ENCODE data around the gene S100Z.
"Not testable (repeated sequence)": the region's sequence is repeated elsewhere in the genome, so short reads cannot be mapped to it uniquely, and the experiment has no call there.

S100Z gene

DNA sequence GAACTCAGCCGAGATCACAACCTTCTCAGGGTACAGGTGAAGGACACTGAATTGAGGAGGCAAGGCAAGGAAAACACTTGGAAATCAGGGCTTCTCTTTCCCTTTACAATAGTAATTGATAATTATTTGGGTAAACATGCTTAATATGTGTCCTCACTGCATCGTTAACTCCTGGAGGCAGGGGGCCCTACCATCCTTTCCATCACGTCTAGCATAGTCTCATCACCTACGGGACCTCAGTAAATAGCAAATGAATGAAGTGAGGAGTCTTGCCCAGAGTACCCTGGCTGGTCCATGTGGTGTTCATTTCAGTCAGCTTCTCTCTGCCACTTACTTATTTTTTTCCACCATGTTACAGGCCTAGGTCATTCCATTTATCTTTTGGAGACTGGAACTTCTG is 28.7 kb upstream of the S100Z start:
- Histone ChIP-seq H3K4me3 (peak overlapping the region in 2 of 7 experiments; percentile 63 to 74), H3K27ac (no peak overlapping the region)

DNA sequence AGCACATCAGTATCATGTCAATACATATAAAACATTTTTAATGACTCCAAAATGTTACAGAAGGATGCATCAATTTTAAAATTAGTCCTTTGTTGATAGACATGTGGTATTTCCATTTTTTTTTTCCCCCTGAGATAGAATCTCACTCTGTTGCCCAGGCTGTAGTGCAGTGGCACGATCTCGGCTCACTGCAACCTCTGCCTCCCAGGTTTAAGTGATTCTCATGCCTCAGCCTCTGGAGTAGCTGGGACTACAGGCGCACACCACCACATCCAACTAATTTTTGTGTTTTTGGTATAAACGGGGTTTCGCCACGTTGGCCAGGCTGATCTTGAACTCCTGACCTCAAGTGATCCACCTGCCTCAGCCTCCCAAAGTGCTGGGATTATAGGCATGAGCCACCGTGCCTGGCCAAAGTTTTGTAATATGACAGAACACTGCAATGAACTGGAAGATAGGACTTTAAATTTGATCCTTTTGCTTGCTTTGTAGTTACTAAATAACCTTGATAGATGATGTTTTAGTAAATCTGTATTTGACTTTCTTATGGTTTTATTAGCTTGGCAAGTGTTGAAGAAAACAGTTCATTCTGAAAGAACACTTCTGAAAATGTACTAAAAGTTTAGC is 27.6 kb upstream of the S100Z start:
- not testable (repeated sequence) for H3K27ac ChIP-seq, H3K4me3 ChIP-seq

DNA sequence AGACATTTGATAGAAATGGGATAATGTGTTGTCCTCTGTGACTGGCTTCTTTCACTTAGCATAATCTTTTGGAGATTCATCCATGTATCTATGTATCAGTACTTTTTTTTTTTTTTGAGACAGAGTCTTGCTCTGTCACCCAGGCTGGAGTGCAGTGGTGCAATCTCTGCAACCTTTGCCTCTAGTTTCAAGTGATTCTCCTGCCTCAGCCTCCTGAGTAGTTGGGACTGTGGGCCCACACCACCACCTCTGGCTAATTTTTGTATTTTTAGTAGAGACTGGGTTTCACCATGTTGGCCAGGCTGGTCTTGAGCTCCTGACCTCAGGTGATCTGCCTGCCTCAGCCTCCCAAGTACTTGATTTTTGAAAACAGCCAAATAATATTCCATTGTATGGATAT is 23.4 kb upstream of the S100Z start:
- H3K4me3 ChIP-seq, H3K27ac ChIP-seq: not testable (repeated sequence)

DNA sequence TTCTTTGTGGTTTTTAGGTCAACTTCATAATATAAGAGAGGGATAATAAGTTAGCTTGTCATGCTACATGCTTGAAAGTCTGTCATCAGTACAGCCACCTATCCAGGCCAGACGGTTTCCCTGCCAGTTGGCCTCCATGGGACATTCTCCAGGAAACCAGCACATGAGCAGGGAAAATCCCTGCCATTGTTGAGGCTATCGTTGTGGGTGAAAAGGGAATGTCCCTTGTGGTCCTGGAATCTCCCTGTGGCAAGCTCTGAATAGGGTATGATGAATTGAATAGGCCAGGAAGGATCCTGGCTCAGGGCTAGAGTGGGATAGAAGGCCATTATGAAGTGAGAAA is 18.7 kb upstream of the S100Z start:
- no peak overlapping the region for H3K27ac ChIP-seq
- H3K4me3 ChIP-seq: no peak overlapping the region

DNA sequence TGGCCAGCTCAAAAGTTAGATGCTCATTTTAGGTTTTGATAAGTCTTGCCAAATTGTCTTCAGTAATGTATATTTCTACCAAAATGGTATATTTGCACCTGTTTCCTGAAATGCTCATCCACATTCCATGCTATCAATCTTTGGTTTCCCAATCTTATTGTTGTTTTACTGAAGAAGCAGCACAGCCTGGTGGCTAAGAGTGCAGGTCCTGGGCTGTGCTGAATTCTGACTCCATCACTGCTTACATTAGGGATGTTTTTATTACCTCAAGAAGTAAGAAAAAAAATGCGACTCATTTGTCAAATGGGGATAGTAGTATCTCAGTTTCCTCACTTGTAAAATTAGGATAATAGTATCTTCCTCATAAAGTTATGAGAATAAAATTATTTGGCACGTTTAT is 13.6 kb upstream of the S100Z start:
- no peak overlapping the region for H3K27ac ChIP-seq
- H3K4me3 ChIP-seq: no peak overlapping the region

DNA sequence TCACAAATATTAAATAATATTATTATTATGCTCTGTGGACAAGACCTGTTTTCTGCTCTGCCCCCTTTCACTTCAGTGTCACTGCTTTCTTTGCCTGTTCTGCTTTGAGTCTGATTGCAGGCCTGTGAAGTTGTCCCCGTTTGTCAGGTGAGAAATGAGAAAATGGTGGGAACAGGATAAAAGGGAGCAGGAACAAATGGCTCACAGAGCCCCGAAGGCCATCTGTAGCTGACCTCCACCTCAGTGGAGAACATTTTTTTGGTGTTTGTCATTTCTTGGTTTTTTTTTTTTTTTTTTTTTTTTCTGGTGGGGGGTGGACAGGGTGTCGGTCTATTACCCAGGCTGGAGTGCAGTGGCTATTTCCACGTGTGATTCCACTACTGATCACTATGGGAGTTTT is 13.2 kb upstream of the S100Z start:
- Histone ChIP-seq H3K4me3 (no peak overlapping the region), H3K27ac (no peak overlapping the region)

DNA sequence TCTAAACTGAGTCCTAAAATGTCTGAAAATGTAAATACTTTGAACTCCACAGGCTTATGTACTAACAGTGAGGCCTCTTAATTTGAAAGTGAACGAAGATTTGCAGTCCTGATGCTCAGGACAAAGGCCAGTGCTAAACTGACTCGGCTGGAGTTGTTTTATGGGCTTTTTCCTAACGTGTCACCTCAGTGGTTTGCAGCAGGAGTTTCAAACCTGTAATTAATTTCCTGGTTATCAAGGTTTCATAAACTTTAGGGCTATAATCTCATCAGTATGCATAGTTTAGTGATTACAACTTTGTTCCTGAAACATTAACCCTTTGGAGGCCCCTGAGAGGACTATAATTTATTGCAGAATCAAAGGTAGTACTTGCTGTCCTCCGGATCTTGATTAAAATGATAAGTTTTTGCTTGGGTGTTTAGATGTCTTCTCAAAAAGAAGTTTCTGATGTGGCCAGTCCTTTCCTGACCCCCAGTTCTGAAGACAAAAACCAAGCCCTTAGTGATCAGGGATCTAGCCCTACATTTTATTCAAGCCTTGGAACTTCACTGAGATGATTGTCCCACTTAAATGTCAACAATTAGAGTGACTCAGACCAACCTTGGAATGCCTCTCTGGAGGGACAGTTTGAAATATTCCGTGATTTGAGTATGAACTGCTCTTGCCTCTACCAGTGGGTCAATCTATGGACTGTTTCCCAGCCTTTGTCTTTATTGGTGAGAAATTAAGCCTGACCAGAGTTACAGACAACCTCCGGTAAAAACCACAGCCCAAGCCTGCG is 11.1 kb upstream of the S100Z start:
- H3K27ac ChIP-seq: no peak overlapping the region
- no peak overlapping the region for H3K4me3 ChIP-seq

DNA sequence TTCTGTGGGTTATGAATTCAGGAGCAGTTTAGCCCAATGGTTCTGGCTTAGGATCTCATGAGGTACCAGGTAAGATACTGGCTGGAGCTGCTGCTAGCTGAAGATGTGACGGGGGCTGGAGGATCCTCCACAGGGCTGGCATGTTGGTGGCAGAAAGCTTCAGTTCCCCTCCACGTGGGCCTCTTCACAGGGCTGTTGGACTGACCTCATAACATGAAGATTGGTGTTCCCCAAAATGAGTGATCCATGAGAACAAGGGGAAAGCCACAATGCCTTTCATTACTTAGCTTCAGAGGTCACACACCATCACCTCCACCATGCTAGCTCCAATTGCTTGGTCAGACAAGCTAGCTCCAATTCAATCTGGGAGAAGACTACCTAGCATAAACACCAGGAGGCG is 8.5 kb upstream of the S100Z start:
- Histone ChIP-seq H3K27ac (no peak overlapping the region), H3K4me3 (no peak overlapping the region)

DNA sequence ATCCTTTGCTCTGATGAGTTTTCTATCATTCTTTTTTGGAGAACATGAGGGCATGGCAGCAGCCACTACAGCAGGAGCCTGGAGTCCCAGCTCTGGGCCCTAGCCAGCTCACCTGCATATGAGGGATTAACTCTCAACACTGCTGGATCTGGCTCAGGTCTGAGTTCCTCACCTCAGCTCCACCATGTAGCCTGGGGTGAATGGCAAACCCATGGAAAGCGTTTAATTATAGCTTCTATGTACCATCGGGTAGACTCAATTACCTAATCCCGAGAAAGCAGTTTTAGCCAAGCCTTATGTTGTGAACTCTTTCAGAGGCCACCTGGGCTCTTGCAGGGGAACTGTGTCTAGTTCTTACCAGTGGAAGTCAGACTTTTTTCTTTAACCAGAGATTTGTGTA is 3.9 kb upstream of the S100Z start:
- Histone ChIP-seq H3K4me3 (no peak overlapping the region), H3K27ac (no peak overlapping the region)

DNA sequence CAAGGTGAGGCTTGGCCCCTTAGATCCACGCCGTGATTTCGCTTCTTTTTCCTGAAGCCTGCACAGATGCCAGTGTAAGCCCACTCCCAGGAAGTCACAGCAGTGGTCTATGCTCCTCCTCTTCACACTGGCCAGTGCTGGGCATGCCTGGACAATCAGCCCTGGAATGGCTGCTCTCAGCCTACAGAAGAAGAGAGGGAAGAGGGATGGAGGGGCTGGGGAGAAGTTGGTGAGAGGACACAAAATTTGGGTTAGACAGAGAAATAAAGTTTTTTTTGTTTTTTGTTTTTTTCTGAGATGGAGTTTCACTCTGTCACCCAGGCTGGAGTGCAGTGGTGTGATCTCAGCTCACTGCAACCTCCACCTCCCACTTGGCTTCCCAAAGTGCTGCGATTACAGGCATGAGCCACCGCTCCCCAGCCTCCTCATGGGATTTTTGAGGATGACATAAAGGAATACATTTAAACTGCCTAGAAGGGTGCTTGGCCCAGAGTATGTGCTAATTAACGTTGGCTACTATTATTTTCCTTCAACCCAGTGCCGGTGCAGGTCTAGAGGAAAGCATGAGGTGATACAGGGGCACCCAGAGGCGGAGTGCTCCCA is 830 bp downstream of the S100Z start:
- no peak overlapping the region for H3K4me3 ChIP-seq
- peak overlapping the region in 8 of 21 experiments; percentile 9 to 69 (median 34) for H3K27ac ChIP-seq

DNA sequence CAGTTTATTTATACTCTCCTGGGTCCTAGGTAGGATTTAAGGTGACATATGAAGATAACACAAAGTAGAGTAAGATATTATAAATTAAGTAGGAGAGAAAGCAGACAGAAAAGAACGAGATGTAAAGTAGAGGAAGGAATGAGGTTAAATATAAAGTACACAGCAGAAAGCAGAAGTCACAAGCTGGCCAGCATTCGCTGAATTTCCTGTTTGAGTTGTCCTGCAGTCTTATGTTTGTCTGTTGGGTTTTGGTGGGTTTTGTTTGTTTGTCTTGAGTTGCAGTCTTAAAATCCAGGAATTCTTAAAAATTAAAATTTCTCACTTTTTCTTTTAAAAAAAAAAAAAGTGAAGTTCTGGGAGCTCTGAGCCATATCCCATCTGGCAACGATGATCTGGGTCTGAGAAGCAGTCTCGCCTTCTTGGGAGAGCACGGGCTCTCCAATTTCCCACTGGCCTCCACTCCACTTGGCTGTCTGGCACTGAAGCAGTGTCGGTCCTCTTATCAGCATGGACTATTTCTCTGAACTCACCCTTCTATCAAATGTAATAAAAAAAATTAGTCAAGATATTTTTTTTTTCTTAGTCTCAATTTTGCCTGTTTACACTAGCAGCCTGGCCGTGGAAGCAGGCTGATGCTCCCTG is 2.0 kb downstream of the S100Z start:
- Histone ChIP-seq H3K27ac (peak overlapping the region in 6 of 21 experiments; percentile 3 to 69 (median 46)), H3K4me3 (no peak overlapping the region)

DNA sequence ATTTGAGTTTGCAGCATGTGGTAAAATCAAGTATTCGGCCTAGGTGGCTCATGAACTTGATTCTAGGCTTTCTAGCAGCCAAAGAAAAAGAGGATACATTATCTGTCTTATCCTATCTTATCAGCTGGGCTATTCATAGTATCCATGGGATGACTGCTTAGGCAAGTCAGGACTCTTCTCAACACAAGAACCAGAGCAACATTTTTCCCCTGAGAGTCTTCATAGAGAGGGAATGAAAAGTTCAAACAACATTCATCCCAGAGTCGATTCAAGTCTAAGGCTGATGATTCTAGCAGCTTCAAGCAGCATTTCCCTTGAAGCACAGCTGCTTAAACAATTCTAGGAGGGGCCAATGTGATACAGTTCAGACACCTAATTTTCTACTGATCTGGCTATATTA is 3.0 kb downstream of the S100Z start:
- Histone ChIP-seq H3K4me3 (no peak overlapping the region), H3K27ac (peak overlapping the region in 2 of 21 experiments; percentile 15 to 69)

DNA sequence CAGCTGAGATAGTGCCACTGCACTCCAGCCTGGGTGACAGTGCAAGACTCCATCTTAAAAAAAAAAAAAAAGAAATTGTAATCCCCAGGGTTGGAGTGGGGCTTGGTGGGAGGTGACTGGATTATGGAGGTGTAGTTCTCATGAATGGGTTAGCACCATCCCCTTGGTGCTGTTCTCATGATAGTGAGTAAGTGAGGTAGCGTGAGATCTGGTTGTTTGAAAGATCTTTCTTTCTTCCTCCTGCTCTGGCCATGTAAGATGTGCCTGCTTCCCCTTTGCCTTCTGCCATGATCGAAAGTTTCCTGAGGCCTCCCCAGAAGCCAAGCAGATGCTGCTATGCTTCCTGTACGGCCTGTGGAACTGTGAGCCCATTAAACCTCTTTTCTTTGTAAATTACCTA is 3.9 kb downstream of the S100Z start:
- not testable (repeated sequence) for H3K4me3 ChIP-seq
- H3K27ac ChIP-seq: peak overlapping the region in 1 of 21 experiments; percentile 34

DNA sequence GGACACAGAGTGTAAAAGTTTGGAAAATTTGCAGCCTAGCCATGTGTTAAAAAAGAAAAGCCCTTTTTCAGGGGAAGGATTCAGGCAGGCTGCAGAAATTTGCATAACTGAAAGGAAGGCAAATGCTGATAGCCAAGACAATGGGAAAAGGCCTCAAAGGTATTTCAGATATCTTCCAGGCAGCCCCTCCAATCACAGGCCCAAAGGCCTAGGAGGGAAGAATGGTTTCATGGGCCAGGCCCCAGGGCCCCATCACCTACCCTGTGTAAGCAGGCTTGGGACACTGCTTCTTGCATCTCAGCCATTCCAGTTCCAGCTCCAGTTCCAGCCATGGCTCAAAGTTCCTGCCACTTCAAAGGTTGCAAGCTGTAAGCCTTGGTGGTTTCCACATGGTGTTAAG is 4.8 kb downstream of the S100Z start:
- H3K4me3 ChIP-seq: no peak overlapping the region
- H3K27ac ChIP-seq: peak overlapping the region in 1 of 21 experiments; percentile 78

DNA sequence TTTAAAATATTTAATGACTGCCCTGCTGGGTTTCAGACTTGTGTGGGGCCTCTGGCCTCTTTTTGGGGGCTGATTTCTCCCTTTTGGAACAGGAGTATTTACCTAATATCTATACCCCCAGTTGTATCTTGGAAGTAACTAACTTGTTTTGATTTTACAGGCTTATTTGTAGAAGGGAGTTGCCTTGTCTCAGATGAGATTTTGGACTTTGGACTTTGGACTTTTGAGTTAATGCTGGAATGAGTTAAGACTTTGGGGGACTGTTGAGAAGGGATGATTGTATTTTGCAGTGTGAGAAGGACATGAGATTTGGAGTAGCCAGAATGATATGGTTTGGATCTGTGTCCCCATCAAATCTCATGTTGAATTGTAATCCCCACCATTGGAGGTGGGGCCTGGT is 5.7 kb downstream of the S100Z start:
- H3K27ac ChIP-seq: peak overlapping the region in 10 of 21 experiments; percentile 2 to 78 (median 56)
- H3K4me3 ChIP-seq: not testable (repeated sequence)

DNA sequence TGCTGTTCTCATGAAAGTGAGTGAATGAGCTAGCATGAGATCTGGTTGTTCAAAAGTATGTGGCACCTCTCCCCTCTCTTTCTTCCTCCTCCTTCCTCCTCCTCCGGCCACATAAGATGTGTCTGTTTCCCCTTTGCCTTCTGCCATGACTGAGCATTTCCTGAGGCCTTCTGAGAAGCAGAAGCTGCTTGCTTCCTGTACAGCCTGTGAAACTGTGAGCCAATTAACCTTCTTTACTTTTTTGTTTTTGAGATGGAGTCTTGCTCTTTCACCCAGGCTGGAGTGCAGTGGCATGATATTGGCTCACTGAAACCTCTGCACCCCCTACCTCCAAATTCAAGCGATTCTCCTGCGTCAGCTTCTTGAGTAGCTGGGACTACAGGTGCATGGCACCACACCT is 6.1 kb downstream of the S100Z start:
- H3K27ac ChIP-seq: peak overlapping the region in 13 of 21 experiments; percentile 5 to 78 (median 60)

DNA sequence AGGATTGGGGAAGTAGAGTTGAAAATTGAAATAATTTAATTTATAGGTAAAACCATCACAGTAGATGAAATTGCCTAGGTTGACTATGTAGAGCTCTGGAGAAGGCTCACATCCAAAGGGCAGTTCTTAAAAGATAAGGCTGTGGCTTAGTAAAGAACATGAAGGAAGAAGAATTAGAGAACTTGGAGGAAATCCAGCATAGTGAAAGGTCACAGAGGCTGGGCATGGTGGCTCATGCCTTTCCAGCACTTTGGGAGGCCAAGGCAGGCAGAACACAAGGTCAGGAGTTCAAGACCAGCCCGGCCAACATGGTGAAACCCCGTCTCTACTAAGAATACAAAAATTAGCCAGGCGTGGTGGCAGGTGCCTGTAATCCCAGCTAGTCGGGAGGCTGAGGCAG is 7.0 kb downstream of the S100Z start:
- peak overlapping the region in 10 of 21 experiments; percentile 5 to 78 (median 62) for H3K27ac ChIP-seq
- H3K4me3 ChIP-seq: not testable (repeated sequence)

More for the DNA sequence above, 6.1 kb downstream of the S100Z start:
- no peak overlapping the region for H3K4me3 ChIP-seq

DNA sequence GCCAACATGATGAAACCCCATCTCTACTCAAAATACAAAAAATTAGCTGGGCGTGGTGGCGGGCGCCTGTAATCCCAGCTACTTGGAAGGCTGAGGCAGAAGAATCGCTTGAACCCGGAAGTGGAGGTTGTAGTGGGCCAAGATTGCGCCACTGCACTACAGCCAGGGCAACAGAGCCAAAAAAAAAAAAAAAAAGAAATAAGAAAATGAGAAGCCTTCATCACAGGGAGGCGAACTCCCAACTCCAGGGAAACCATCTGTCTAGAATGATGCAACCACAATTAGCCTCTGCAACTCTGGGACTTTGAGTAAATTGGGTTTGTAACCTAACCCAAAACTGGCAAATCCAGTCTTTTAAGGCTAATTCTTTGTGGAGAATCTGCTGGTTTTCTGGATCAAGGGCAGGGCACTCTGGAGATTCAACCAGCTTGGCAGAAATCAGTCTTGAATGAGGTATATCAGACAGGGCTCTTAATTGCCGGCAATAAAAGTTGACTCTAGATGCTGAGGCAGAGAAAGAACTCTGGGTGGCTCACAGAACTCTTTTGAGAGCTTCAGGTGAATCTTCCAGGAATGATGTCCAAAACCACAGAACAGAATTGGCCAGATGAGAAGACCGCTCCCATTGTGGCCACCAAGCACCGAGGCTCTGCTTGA is 9.9 kb downstream of the S100Z start:
- Histone ChIP-seq H3K4me3 (no peak overlapping the region), H3K27ac (no peak overlapping the region)

DNA sequence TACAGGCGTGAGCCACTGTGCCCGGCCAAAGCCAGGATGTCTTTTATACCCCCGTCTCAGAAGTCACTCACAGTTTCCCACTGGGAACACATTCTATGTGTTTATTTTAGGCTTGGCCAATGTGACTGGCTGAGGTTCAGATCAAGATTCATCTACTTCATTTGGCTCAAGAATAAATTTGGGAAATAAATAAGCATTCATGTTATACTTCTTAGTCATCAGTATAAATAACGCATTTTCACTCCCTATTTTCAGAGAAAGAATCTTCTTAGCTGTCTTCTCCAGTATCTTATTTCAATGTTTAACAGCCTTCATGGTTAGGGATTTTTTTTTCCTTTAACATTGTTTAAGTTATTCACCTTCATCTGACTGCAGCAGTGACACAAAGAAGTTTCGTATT is 11.8 kb downstream of the S100Z start:
- Histone ChIP-seq H3K4me3 (no peak overlapping the region), H3K27ac (no peak overlapping the region)

DNA sequence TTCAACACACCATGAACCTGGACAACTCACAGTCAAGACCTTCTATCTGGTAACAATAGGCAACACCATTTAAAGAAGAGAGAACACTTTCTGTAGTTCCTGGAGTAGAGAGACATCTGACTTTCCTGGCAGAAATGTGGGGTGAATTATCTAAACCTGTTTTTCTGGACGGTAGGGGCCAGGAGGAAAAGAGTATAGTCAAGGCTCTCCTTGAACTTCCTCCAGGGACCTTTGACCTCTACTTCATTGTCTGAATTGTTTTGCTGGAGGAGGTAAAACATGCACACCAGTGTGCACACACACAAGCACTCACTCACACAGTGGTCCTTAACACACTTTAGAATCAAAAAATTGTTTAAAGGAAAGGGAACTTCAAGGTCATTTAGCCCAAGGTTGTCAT is 13.2 kb downstream of the S100Z start:
- Histone ChIP-seq H3K27ac (no peak overlapping the region), H3K4me3 (no peak overlapping the region)

Data from skin epidermis (tissue), 12 donors.